Smooth muscle cell of the brain vasculature (primary cell): ENCODE results near the gene ELMOD3.
"Not testable (repeated sequence)": the region's sequence is repeated elsewhere in the genome, so short reads cannot be mapped to it uniquely, and the experiment has no call there.

ENCODE experiments used
- DNase-seq: peaks from one replicate; pipeline ENCODE4 v3.0.0-alpha.2; 2012; ENCODE audit warnings: low read depth, low spot score

Gene ELMOD3

GRCh38 chr2:85400541-85401463 is 46.2 kb downstream of the ELMOD3 start:
- DNase-seq: no peak

- no peak for DNase-seq
Observed at GRCh38 chr2:85401464-85401805, 46.9 kb downstream of the ELMOD3 start.

GRCh38 chr2:85401844-85402243 is 47.3 kb downstream of the ELMOD3 start:
- DNase-seq: no peak

- peak; percentile 74 for DNase-seq
Observed at GRCh38 chr2:85405201-85406059, 50.9 kb downstream of the ELMOD3 start.

GRCh38 chr2:85409845-85410583 is 55.4 kb downstream of the ELMOD3 start, which contains the start of gene CAPG:
Gene CAPG (minus strand): TSS chr2:85410366. CDS start chr2:85402145, 8,221 bp downstream.
- no peak for DNase-seq

- no peak for DNase-seq
Observed at GRCh38 chr2:85410584-85411404, 56.2 kb downstream of the ELMOD3 start.

- no peak for DNase-seq
Observed at GRCh38 chr2:85411405-85411748, 56.8 kb downstream of the ELMOD3 start.

GRCh38 chr2:85413592-85414420 is 59.2 kb downstream of the ELMOD3 start:
- DNase-seq: no peak

- not testable (repeated sequence) for DNase-seq
Observed at GRCh38 chr2:85414421-85414759, 59.8 kb downstream of the ELMOD3 start.

- no peak for DNase-seq
Observed at GRCh38 chr2:85414761-85415553, 60.4 kb downstream of the ELMOD3 start.

- no peak for DNase-seq
Observed at GRCh38 chr2:85415980-85416650, 61.5 kb downstream of the ELMOD3 start.

- DNase-seq: peak; percentile 64
Observed at GRCh38 chr2:85418132-85419008, 63.8 kb downstream of the ELMOD3 start, which contains the start of gene SH2D6. Gene SH2D6 (plus strand): TSS chr2:85418714. CDS start chr2:85429466, 10,752 bp downstream.

GRCh38 chr2:85419009-85419675 is 64.6 kb downstream of the ELMOD3 start:
- no peak for DNase-seq

GRCh38 chr2:85420536-85421259 is 66.1 kb downstream of the ELMOD3 start:
- no peak for DNase-seq

GRCh38 chr2:85421260-85422071 is 66.9 kb downstream of the ELMOD3 start:
- DNase-seq: no peak

- no peak for DNase-seq
Observed at GRCh38 chr2:85422072-85422457, 67.5 kb downstream of the ELMOD3 start.
